ENCODE results near the gene LEMD1.

DNA sequence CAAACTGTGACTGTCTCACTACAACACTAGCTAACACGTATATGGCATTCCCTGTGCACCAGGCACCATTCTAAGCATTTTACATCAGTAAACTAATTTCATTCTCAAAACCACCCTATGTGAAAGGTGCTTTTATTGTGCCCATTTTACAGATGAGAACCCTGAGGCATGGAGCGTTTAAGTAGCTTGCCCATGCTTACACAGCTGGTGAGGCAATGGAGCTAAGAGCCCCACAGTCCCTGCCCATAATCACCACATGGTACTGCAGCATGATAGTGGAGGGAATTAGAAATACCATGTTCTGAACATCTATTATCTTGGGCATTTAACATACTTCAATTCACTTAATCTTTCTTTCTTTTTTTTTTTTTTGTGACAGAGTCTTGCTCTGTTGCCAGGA lies 34.0 kb downstream of the LEMD1 start:
- TF ChIP-seq, protein P1, sequence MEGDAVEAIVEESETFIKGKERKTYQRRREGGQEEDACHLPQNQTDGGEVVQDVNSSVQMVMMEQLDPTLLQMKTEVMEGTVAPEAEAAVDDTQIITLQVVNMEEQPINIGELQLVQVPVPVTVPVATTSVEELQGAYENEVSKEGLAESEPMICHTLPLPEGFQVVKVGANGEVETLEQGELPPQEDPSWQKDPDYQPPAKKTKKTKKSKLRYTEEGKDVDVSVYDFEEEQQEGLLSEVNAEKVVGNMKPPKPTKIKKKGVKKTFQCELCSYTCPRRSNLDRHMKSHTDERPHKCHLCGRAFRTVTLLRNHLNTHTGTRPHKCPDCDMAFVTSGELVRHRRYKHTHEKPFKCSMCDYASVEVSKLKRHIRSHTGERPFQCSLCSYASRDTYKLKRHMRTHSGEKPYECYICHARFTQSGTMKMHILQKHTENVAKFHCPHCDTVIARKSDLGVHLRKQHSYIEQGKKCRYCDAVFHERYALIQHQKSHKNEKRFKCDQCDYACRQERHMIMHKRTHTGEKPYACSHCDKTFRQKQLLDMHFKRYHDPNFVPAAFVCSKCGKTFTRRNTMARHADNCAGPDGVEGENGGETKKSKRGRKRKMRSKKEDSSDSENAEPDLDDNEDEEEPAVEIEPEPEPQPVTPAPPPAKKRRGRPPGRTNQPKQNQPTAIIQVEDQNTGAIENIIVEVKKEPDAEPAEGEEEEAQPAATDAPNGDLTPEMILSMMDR (IDR thresholded peaks at IDR 0.05) = no peak
- no peak for TF ChIP-seq POLR2A (IDR thresholded peaks at IDR 0.05)

Data from prostate gland (tissue), 2 donors.